CD4-positive, CD25-positive, alpha-beta regulatory T cell (primary cell): ENCODE measurements around the gene MEF2C. TPM values are rescaled to one million over a fixed set of nuclear protein-coding genes. Genes with fewer than 3 reads are reported as not detected.

Experiments
- ATAC-seq, 2 donors: fragments of 150-1000 bp; cut with Tn5 transposase; one replicate each; pipeline ENCODE4 v1.10.0; 2021; ENCODE audit warnings: low read depth in 2 of 2, moderate number of reproducible peaks in 2 of 2, moderate library complexity in 1 of 2
- DNase-seq, 3 donors: peaks; one replicate each; pipeline versions ENCODE4 v3.0.0 to v3.0.0-alpha.2; 2012 to 2022; ENCODE audit warnings: mixed read lengths in 1 of 3
- H3K27ac ChIP-seq: one replicate; pipeline ENCODE4 v1.7.0; 2013; ENCODE audit warnings: mild to moderate bottlenecking, low read length; ENCODE audit not compliant: insufficient read depth, poor library complexity, severe bottlenecking
- H3K27me3 ChIP-seq: one replicate; pipeline ENCODE4 v1.7.0; 2013; ENCODE audit warnings: low read length; ENCODE audit not compliant: control insufficient read depth, insufficient read depth
- H3K36me3 ChIP-seq: one replicate; pipeline ENCODE4 v1.7.0; 2013; ENCODE audit warnings: mild to moderate bottlenecking, low read length, moderate library complexity; ENCODE audit not compliant: control insufficient read depth, insufficient read depth
- H3K4me1 ChIP-seq: 2 replicates; pipeline ENCODE4 v1.7.0; 2013; ENCODE audit warnings: mild to moderate bottlenecking, low read length; ENCODE audit not compliant: insufficient read depth, control insufficient read depth, poor library complexity, severe bottlenecking
- H3K4me3 ChIP-seq: one replicate; pipeline ENCODE4 v1.7.0; 2013; ENCODE audit warnings: low read depth, mild to moderate bottlenecking, low read length, moderate library complexity
- H3K9me3 ChIP-seq, 2 experiments: 1 replicate in 1 of 2; 2 replicates in 1 of 2; pipeline ENCODE4 v1.7.0; 2013; ENCODE audit warnings: low read length in 2 of 2, mild to moderate bottlenecking in 1 of 2, moderate library complexity in 1 of 2; ENCODE audit not compliant: control insufficient read depth in 2 of 2
- H3K27ac Mint-ChIP-seq, 3 donors: one replicate each; pipeline ENCODE4 v1.8.0; 2020 to 2022; ENCODE audit warnings: mild to moderate bottlenecking in 3 of 3, mixed read lengths in 3 of 3, moderate library complexity in 2 of 3
- H3K27me3 Mint-ChIP-seq: one replicate; pipeline ENCODE4 v1.8.0; 2022; ENCODE audit warnings: mild to moderate bottlenecking, mixed read lengths
- H3K36me3 Mint-ChIP-seq: one replicate; pipeline ENCODE4 v1.8.0; 2020; ENCODE audit warnings: mixed read lengths
- H3K4me1 Mint-ChIP-seq, 4 donors: one replicate each; pipeline ENCODE4 v1.8.0; 2020 to 2022; ENCODE audit warnings: mixed read lengths in 4 of 4, mild to moderate bottlenecking in 1 of 4
- H3K4me3 Mint-ChIP-seq, 4 donors: one replicate each; pipeline ENCODE4 v1.8.0; 2020 to 2022; ENCODE audit warnings: mild to moderate bottlenecking in 4 of 4, mixed read lengths in 4 of 4, moderate library complexity in 3 of 4
- H3K9me3 Mint-ChIP-seq, 7 donors: one replicate each; pipeline ENCODE4 v1.8.0; 2020 to 2022; ENCODE audit warnings: mixed read lengths in 7 of 7, mild to moderate bottlenecking in 3 of 7, moderate library complexity in 2 of 7
- polyA plus RNA-seq, 4 donors: library from polyadenylated mRNA; unstranded; fragments of 300-500 nt; fragmentation: Illumina TruSeq; gene quantifications; one replicate each; pipeline ENCODE4 v1.2.3, GENCODE V29; 2021
- total RNA-seq: library from RNA; stranded (reverse); gene quantifications from one replicate; pipeline ENCODE4 v1.2.3, GENCODE V29; 2022

MEF2C gene
- total and polyA plus RNA-seq, 5 donors from 2014 or later, result 0.38 to 1.7 (median 1.6) TPM; not detected in 2

- Histone ChIP-seq H3K4me3 (no peak overlapping the region), H3K4me1 (no peaks in the 10 kb centered on the region), H3K9me3 (no peaks in the 10 kb centered on the region), H3K27ac (no peak overlapping the region), H3K27me3 (no peaks in the 10 kb centered on the region), H3K36me3 (no peaks in the 10 kb centered on the region)
- Mint-ChIP-seq H3K9me3 (peaks cover 0 to 2% (median 0%) of the 10 kb centered on the region in 7 donors), H3K27ac (no peak overlapping the region), H3K27me3 (no peaks in the 10 kb centered on the region), H3K4me1 (peaks cover 0 to 5% (median 0%) of the 10 kb centered on the region in 4 donors), H3K4me3 (no peak overlapping the region), H3K36me3 (no peaks in the 10 kb centered on the region)
- no peak for DNase-seq
- ATAC-seq, result no peak
These were observed 42.5 kb downstream of the MEF2C start for GRCh38 chr5:88840495-88840894.

DNA sequence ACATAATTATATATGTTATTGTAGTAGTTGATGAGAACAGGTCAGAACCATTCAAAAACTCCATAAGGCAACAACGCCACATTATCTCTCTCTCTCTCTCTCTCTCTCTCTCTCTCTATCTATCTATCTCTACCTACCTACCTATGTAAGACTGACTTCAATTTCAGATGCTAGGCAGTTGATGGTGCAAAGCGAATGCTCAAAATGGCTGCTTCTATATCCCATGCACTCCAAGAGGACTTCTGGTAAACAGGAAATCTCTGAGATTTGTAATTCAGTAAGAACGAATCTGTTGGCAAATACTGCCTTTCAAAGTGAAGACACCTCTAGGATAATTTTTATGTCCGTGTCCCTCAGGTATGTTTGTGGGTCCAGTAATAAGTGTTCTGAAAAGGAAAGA lies 43.7 kb downstream of the MEF2C start:
- no peaks in the 10 kb centered on the region for H3K36me3 Mint-ChIP-seq
- peaks cover 0 to 5% (median 0%) of the 10 kb centered on the region in 4 donors for H3K4me1 Mint-ChIP-seq
- H3K9me3 ChIP-seq, result no peaks in the 10 kb centered on the region
- no peaks in the 10 kb centered on the region for H3K36me3 ChIP-seq
- no peak overlapping the region for H3K4me3 ChIP-seq
- no peak overlapping the region for H3K4me3 Mint-ChIP-seq
- no peaks in the 10 kb centered on the region for H3K4me1 ChIP-seq
- no peaks in the 10 kb centered on the region for H3K9me3 Mint-ChIP-seq
- H3K27me3 ChIP-seq, result no peaks in the 10 kb centered on the region
- DNase-seq (no peak), ATAC-seq (no peak)
- H3K27ac ChIP-seq, result no peak overlapping the region
- no peaks in the 10 kb centered on the region for H3K27me3 Mint-ChIP-seq
- H3K27ac Mint-ChIP-seq, result no peak overlapping the region

GRCh38 chr5:88838500-88838899 lies 44.5 kb downstream of the MEF2C start:
- no peak overlapping the region for H3K4me3 ChIP-seq
- Mint-ChIP-seq H3K36me3 (no peaks in the 10 kb centered on the region), H3K27ac (no peak overlapping the region), H3K27me3 (no peaks in the 10 kb centered on the region), H3K4me1 (peaks cover 0 to 5% (median 2%) of the 10 kb centered on the region in 4 donors), H3K4me3 (no peak overlapping the region), H3K9me3 (no peaks in the 10 kb centered on the region)
- H3K27ac ChIP-seq, result no peak overlapping the region
- ATAC-seq (no peak), DNase-seq (no peak)
- H3K36me3 ChIP-seq, result no peaks in the 10 kb centered on the region
- no peaks in the 10 kb centered on the region for H3K4me1 ChIP-seq
- no peaks in the 10 kb centered on the region for H3K9me3 ChIP-seq
- no peaks in the 10 kb centered on the region for H3K27me3 ChIP-seq

DNA sequence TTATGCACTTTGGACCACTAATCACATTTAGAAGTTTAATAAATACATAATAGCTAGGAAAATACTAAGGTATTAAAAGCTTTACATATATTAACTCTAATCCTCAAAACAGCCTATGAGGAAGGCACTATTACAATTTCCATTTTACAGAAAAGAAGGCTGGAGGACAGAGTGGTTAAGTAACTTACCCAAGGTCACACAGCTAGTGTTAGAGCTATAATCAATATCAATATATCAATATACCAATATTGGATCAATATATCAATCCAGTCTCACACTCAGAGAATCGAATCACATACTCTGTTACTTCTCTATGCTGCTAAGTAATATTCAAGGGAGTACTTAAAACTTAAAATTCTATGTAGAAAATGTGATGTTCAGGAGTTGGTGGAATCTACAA lies 45.2 kb downstream of the MEF2C start:
- H3K9me3 ChIP-seq, result no peaks in the 10 kb centered on the region
- H3K27me3 Mint-ChIP-seq, result no peaks in the 10 kb centered on the region
- peaks cover 0 to 5% (median 4%) of the 10 kb centered on the region in 4 donors for H3K4me1 Mint-ChIP-seq
- H3K27ac ChIP-seq, result no peak overlapping the region
- no peaks in the 10 kb centered on the region for H3K36me3 Mint-ChIP-seq
- H3K4me3 Mint-ChIP-seq, result no peak overlapping the region
- H3K4me3 ChIP-seq, result no peak overlapping the region
- no peaks in the 10 kb centered on the region for H3K36me3 ChIP-seq
- H3K9me3 Mint-ChIP-seq, result no peaks in the 10 kb centered on the region
- no peaks in the 10 kb centered on the region for H3K27me3 ChIP-seq
- no peak overlapping the region for H3K27ac Mint-ChIP-seq
- no peaks in the 10 kb centered on the region for H3K4me1 ChIP-seq
- ATAC-seq (no peak), DNase-seq (no peak)

DNA sequence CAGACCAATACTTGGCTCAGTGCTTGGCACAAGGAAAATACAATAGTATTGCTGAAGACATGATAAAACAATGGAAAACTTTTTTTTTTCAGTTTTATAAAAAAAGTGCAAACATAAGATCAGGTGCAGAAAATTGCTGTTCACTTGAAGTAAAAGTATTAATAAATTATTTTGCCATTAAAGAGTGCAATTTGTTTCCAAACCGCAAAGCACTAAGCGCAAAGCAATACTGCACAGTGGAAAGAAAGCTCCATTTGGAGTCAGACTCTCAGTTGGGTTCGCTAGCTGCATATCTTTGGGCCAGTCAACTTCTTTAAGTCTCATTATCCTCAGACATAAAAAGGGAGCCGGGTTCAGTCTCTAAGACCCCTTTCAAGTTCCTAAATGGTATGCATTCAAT lies 45.8 kb downstream of the MEF2C start:
- DNase-seq (no peak), ATAC-seq (no peak)
- Histone ChIP-seq H3K4me1 (no peaks in the 10 kb centered on the region), H3K9me3 (no peaks in the 10 kb centered on the region), H3K27ac (no peak overlapping the region), H3K4me3 (no peak overlapping the region), H3K36me3 (no peaks in the 10 kb centered on the region), H3K27me3 (peaks cover 2% of the 10 kb centered on the region)
- Mint-ChIP-seq H3K9me3 (no peaks in the 10 kb centered on the region), H3K4me1 (peaks cover 0 to 5% (median 4%) of the 10 kb centered on the region in 4 donors), H3K27me3 (no peaks in the 10 kb centered on the region), H3K27ac (no peak overlapping the region), H3K4me3 (no peak overlapping the region), H3K36me3 (no peaks in the 10 kb centered on the region)

DNA sequence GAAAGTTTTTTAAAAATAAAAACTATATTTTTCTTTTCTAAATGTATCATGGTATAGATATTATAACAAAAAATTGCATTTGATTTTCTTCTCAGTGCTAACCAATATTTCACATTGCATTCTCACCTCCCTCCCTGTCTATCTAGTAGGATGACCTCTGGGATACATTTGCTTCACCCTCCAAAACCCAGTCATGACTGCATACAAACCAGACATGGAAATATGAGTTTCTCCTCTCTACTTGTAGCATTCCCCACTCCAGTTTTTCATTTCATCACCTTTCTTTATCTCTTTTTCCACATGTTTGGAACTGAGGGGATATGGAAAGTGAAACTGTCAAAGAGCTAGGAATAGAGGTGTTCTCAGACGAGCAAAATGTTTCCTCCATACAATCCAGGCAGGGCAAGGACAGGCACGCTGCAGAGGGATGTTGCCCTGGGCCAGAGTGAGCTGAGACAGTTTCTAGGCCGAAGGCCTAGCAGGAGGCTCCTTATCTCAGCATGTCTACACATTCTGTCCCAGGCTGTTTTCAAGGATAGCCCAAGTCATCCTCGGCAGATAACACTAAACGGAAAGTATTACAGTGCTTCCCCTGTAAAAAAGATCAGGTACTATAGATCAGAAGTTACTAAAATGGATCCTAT lies 46.7 kb downstream of the MEF2C start:
- no peaks in the 10 kb centered on the region for H3K36me3 ChIP-seq
- H3K27me3 Mint-ChIP-seq, result no peaks in the 10 kb centered on the region
- no peak overlapping the region for H3K4me3 Mint-ChIP-seq
- no peaks in the 10 kb centered on the region for H3K9me3 ChIP-seq
- H3K4me1 ChIP-seq, result no peaks in the 10 kb centered on the region
- H3K9me3 Mint-ChIP-seq, result no peaks in the 10 kb centered on the region
- ATAC-seq (no peak), DNase-seq (no peak)
- H3K27ac ChIP-seq, result no peak overlapping the region
- peaks cover 2% of the 10 kb centered on the region for H3K27me3 ChIP-seq
- H3K36me3 Mint-ChIP-seq, result no peaks in the 10 kb centered on the region
- H3K4me3 ChIP-seq, result no peak overlapping the region
- H3K27ac Mint-ChIP-seq, result no peak overlapping the region
- H3K4me1 Mint-ChIP-seq, result peaks cover 0 to 5% (median 4%) of the 10 kb centered on the region in 4 donors

GRCh38 chr5:88834499-88834898 lies 48.5 kb downstream of the MEF2C start:
- no peaks in the 10 kb centered on the region for H3K36me3 Mint-ChIP-seq
- no peak for DNase-seq
- Histone ChIP-seq H3K27me3 (peaks cover 2% of the 10 kb centered on the region), H3K4me1 (no peaks in the 10 kb centered on the region), H3K4me3 (no peak overlapping the region), H3K27ac (no peak overlapping the region), H3K9me3 (no peaks in the 10 kb centered on the region), H3K36me3 (no peaks in the 10 kb centered on the region)
- H3K4me1 Mint-ChIP-seq, result peaks cover 0 to 6% (median 5%) of the 10 kb centered on the region in 4 donors
- H3K9me3 Mint-ChIP-seq, result no peaks in the 10 kb centered on the region
- H3K27me3 Mint-ChIP-seq, result no peaks in the 10 kb centered on the region
- peak overlapping the region in 1 of 3 donors; percentile 40 for H3K27ac Mint-ChIP-seq
- H3K4me3 Mint-ChIP-seq, result no peak overlapping the region
- ATAC-seq, result no peak

- no peaks in the 10 kb centered on the region for H3K4me1 ChIP-seq
These were observed 48.9 kb downstream of the MEF2C start for GRCh38 chr5:88834131-88834462.

More at GRCh38 chr5:88834131-88834462, 48.9 kb downstream of the MEF2C start:
- Histone ChIP-seq H3K36me3 (no peaks in the 10 kb centered on the region), H3K4me3 (no peak overlapping the region), H3K27me3 (peaks cover 2% of the 10 kb centered on the region), H3K9me3 (no peaks in the 10 kb centered on the region), H3K27ac (no peak overlapping the region)
- Mint-ChIP-seq H3K27me3 (no peaks in the 10 kb centered on the region), H3K9me3 (no peaks in the 10 kb centered on the region), H3K4me3 (no peak overlapping the region), H3K27ac (peak overlapping the region in 1 of 3 donors; percentile 40), H3K36me3 (no peaks in the 10 kb centered on the region), H3K4me1 (peaks cover 2 to 10% (median 9%) of the 10 kb centered on the region in 4 donors)
- ATAC-seq (no peak), DNase-seq (no peak)
